Stimulated activated CD4-positive, alpha-beta T cell treated with anti-CD3 and anti-CD28 coated beads, Interleukin-12 subunit alpha, Interleukin-12 subunit beta, amount 100 ng/mL, for 24 hours (primary cell): Measurements from ENCODE around the gene GFI1B.
"Not testable (repeated sequence)": the region's sequence is repeated elsewhere in the genome, so short reads cannot be mapped to it uniquely, and the experiment has no call there.

Source experiments
- DNase-seq, 2 experiments: peaks; one replicate each; pipeline ENCODE4 v3.0.0-alpha.2; 2020; ENCODE audit warnings: low read depth in 2 of 2

GFI1B gene

DNA sequence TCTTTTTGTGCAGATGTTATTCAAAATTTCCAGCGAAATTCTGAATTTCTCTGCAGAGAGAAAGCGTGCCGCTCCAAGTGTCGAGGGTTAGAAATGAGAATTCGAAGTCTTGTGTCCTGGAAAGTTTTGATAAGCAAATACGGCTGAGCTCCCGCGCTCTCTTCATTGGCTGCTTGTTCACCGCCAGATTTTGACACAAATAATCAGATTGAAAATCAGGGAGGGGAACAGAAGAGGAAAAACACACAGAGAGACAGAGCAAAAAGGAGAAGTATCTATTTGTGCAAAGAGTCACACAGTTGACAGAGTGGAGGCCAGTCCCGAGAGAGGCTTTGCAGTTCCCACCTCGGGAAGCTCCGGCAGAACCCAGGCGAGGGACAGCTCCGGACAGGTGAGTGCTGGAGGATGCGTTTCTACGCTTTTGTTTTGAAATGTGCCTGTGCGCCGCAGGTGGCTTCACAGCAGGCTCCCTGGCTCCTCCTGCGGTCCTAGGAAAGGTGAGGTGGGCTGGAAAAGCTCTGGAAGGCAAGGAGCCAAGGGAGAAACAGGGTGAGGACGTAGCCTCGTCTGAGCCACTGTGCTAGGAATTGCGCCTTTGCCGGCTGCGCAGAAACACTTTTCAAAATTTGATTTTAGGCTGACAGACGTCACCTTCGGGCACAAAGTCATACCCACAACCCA, at the start of gene GFI1B:
Gene GFI1B, plus strand, starts transcription at position 244 of the 681 bp plus-strand sequence. CDS start 7,985 bp downstream, outside the sequence.
- DNase-seq, result no peak

DNA sequence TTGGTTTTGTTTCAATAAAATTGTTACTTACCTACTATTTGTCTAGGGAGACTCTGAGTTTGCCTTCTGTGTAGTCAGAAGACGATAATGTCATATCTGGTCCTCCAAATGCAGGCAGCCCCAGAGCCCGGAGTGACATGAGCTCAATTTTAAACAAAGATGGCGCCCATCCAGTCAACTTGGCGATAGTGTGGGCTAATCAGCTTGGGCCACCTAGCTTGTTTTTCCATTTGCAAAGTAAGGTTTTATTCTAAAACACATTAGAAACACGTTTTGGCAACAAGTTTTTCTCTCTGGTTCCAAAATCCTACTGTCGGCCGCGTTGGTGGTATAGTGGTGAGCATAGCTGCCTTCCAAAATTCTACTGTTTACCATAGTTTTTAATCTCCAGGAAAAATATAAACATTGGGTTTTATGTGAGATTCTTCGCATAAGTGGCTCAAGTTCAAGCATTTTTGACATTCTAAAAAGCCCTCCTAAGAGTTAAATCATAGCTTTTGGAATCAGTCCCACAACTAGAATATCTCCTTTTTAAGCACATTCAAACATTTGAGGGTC, 47.2 kb upstream of the GFI1B start:
- DNase-seq, result no peak

DNA sequence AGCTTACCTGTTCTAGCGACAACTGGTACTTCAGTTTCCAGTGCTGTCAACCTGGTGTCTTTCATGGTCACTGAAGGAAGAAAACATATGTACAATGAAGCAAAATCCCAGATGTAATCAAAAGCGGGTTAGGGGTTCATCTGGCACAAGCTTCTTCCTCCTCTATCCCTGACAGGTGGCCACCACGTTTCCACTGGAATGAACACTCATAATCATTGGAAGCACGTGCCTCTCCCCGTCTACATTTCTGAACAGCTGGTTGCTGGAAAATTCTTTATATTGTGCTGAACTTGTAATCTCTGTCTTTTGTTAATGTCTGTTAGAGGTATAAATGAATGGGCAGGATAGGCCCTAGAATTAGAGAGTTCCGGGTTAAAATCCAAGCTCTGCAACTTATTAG, 43.5 kb upstream of the GFI1B start:
- no peak for DNase-seq

DNA sequence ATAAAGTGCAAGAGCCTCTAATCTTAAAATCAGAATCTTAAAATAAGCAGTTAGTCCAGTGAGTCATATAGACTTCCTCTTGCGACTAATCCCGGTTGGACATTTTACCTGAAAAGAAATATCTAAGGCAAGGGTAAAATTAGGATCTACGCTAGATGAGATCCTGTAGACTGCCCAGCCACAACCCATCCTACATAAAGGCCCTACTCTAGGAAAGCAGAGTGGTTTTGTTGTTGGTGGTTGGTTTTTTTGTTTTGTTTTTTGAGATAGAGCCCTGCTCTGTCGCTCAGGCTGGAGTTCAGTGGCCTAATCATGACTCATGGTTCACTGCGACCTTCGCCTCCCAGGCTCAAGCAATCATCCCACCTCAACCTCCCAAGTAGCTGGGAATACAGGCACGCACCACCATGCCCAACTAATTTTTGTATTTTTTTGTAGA, 41.0 kb upstream of the GFI1B start:
- no peak for DNase-seq

DNA sequence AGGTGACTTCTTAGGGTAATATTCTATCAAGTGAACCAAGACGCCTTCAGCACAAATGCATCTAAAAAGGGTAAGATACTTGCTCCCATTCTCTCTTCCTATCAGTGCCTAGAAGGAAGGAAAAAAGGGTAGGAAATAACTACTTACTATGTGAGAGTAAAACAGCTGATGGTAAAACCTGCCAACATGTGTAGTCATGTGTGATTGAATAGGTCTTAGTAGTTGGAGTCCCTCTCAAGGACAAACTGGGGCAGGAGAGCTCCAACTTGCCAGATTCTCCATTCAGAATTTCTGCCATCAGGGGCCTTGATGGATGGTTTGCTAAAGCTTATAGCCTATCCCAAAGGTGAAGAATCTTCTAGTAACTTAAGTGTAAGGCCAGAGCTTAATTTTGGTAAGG, 39.3 kb upstream of the GFI1B start:
- DNase-seq, result no peak

DNA sequence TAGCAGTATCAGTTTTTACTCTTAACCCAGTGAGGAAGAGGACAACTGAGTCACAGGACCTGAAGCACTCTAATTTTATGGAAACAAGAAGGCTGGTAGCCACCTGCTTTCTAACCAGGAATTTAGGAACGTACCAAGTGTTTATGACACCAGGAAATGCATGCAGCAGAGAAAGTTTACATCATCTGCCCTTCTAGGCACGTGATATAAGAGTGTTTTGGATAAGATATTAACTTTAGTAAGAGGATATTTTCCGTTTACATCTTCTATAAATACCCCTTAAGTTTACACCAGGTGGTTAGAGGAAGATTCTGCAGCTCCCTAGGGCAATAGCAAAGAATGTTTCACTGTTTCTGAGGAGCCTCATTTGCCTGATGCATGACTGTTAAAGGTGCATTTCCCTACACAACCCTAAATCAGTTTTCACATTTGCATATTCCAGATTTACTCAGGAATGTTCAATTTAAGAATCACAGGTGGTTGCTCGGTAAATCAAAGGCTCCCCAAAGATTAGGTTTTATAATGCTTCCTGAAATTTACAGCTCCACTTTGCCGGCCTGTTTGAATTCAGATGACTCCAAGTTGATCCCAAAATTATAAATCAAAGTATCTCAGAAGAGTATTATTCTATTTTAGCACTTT, 35.8 kb upstream of the GFI1B start:
- DNase-seq, result no peak

DNA sequence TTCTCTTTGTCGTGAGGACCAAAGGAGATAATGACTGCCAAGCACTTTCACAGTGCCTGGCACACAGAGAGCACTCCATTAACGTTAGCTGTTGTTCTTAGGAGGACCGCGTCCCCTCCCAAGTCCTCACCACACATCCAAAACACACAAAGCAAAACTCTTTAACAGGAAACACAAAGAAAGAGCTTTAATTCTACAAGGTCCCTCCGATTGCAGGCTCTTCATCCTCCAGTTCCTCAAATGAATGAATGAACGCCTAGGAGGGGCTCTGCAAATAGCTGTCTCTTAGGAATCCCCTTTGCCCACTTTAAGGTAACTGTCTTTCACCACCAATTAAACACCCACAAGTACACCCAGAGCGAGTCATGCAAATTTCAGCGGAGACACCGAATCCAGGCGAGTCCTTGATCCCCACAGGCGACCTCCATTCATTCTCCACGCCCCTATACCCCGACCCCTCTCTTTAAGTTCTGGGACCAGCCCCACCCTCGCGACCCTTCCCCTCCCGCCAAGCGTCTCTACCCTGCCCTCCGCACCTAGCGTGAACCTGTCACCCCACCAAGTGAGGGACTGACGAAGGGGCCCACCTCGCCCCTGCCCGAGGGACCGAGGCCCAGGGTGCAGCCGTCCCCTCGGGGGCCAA, 34.7 kb upstream of the GFI1B start:
- no peak for DNase-seq

DNA sequence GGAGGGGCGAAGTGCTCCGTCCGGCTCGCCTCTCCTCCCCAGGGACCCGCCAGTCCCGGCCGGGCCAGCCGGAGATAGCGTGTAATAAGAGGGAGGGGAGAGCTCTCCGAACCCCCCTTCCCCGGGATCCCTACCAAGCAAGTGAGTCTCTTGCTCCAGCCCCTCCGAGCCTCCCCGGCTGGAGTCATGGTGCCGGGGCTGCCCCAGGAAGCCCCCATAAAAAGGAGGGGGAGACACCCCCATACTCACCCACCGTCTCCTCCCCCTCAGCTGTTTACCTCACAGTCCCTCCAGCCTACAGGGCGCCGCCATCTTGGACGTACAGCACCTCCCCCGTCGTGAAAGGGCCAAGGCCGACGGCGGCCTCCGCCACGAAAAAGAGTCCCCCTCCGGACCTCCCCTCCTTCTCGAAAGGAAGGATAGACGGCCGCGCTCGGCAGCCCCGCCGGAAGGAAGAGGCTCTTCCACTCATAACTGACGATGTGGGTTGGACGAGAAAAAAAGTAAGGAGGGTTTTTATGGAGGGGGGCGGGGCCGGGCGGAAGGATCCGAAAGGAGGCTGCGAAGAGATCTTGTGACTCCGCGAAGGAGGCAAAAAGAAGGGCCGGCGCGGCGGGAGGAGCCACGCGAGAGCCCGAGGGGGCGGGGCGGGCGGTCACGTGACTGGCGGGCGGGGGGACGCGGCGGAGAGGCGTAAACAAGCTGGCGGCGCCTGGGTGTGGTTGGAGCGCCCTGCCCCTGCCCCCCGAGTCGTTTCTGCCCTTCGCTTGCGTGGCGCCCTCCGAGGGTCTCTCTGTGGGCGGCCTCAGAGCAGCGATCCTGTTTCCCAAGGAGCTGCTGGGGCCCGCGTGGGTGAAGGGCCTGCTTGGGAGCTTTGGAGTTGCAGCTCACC, 34.0 kb upstream of the GFI1B start, which contains the start of gene TSC1:
Gene TSC1, minus strand, starts transcription at position 323 of the 892 bp plus-strand sequence. CDS start 15,744 bp downstream, outside the sequence.
- DNase-seq, result peak; percentile 96 to 97

DNA sequence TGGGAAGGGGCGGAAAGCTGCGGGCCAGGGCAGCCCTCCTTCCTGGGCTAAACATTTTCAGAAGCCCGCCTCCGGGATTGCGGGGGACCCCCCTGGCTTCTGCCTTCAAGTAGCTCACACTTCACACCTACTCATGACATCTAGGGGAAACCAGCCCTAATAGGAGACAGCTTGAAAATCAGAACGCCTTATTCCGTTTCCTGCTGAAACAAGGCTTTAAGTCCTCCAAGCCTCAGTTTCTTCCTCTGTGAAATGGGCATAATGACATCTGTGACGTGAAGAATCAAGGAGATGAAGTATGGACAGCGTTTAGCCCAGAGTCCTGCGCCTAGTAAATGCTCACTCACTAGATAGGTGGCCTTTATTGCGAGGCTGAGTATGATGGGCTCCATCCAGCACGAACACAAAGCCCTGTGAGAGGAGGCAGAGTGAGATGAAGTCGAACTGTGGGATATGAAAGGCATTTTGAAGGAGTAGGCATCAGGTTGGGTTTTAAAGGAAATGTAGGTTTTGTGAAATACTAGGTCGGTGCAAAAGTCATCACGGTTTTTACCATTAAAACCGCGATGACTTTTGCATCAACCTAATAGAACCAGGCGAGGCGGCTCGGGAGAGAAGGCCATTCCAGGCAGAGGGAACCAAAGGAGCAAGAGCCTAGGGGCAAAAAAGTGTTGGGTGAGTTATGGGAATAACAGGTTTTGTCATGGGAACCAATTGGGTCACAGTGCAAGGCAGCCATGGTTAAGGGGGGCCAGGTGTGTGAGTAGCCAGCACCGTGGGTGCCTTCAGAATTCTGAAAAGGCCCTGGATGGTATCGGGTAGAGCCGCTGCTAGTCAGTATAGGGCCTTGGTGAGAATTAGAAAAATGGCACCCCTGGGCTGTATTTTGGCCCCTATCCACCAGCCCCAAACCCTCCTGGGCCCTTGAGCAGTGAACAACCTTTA, 33.0 kb upstream of the GFI1B start:
- DNase-seq, result no peak

DNA sequence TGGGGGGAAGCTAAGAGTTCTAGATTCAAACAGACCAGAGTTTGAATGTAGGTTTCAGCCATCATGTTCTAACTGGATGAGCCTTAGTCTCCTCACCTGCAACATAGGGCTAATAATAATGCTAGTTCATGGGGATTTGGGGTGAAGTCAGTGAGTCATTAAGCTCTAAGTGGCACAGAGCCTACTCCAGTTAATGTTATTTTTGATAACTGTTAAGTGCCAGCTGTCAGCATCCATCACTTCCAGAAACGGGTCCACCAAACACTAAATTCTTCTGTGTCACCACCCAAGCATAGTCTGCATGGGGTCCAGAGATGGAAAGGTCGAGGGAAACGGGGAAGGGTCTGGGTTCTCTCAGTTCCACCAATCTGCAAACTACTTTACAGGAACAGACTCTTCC, 32.3 kb upstream of the GFI1B start:
- no peak for DNase-seq

DNA sequence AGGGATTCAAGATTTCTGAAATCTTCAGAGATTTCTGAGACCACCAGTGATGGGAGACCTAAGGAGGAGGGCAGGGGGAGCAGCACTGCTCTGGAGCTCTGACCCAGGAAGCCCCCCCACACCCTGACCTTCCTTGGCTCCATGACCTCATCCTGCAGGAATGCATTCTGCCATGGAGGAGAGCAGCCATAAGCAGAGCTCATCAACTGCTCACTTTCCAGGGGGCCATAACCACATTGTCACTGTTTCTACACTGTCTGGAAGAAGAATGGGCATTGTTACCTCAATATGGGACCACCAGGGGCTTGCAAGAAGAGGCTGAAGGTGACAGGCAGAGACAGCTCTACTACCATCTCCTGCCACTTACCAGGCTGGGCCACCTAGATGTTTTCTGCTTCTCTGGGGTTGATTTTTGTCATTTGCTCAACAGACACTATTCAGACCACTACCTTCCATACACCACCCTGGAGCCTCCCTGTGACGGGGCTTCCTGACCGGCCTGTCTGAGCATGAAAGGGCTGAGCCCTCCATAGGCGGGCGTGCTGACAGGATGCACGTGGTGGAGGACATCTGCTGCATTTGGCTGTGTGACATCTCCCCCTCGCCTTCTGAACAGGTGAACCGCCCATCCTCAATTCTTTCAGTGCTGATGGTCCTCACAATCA, 31.7 kb upstream of the GFI1B start:
- no peak for DNase-seq

DNA sequence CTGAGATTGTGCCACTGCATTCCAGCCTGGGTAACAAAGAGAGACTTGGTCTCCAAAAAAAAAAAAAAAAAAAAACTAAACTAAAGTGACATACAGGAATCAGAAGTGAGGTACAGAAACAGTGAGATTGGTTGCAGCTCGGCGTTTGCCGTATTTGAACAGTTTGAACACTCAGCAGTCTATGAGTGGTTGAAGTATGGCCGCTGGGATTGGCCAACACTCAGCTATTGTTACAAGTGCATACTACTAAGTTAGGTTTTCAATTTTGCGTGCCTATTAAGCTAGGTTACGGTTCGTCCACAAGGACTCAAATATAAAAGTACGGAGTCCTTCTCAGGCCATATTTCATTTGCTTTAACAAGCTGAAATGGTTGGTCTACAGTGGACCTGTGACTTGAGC, 30.7 kb upstream of the GFI1B start:
- DNase-seq, result no peak

DNA sequence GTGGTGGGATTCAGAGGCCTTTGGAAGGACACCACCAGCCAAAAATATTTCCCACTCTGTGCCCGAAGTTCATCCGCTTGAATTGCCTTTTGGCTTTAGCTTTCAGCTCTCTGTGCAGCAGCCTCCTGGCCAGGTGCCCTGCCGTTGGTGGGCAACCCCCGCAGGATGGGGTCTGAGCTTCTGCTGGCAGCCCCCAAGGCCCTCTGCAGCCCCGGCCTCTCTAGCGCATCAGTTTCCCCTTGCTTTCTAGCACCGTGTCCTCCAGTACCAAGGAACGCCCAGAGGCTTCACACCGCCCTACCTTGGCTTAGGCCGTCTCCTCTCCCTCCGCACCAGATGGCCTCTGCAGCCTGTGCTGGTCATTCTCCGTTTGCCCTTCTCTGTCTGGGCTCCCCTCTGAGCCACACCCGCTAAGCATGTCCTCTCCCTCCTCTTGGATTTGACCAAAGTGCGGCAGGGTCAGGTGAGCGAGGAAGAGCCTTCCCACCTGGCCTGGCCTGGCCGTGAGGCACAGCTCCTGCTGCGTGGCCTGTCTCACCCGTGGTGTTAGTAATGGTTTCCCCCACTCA, 29.9 kb upstream of the GFI1B start:
- DNase-seq, result no peak

DNA sequence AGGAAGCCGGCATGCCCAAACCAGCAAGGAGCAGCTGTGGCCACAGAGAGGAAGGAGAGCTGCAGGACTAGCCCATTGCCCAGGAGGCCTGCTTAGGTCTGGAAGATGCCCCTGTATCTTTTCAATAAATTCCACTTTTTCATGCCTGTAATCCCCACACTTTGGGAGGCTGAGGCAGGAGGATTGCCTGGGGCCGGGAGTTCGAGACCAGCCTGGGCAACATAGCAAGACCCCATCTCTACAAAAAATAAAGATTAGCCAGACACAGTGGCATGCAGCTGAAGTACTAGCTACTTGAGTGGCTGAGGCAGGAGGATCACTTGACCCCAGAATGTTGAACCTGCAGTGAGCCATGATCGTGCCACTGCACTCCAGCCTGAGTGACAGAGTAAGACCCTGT, 28.8 kb upstream of the GFI1B start:
- no peak for DNase-seq

DNA sequence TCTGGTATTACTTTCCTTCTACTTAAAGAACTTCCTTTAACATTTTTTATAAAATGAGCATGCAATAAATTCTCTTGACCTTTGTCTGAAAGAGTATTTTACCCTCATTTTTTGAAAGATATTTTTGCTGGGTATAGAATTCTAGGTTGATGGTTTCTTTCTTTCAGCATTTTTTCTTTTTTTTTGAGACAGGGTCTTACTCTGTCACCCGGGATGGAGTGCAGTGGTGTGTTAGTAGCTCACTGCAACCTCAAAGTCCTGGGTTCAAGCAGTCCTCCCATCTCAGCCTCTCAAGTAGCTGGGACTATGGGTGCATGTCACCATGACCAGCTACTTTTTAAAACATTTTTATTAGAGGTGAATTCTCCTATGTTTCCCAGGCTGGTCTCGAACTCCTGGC, 23.4 kb upstream of the GFI1B start:
- DNase-seq, result no peak

DNA sequence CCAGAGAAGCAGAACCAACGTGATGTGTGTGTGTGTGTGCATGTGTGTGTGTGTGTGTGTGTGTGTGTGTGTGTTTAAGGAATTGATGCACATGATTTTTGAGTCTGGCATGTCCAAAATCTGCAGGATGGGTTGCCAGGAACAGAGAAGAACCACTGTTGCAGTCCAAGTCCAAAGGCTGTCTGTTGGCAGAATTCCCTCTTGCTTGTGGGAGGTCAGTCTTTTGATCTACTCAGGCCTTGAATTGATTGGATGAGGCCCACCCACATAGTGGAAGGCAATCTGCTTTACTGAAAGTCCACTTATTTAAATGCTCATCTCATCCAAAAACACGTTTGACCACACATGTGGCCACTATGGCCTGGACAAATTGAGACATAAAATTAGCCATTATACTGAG, 22.7 kb upstream of the GFI1B start:
- no peak for DNase-seq

DNA sequence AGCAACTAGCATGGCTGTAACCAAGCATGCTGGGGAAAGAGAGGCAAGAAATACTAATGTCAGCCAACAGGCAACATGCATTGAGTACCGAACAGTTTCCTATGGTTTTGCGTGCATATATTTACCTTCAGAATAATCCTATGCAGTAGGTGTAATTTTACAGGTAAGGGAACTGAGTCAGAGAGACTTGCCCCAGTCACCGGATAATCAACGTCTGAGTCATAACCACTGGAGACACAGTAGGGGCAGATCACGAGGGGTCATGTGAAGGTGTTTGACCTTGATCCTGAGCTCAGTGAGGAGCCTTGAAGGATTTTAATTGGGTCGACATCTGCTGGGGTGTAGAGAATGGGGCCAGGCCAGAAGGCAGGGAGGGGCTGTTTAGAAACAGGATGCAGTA, 20.7 kb upstream of the GFI1B start:
- no peak for DNase-seq

DNA sequence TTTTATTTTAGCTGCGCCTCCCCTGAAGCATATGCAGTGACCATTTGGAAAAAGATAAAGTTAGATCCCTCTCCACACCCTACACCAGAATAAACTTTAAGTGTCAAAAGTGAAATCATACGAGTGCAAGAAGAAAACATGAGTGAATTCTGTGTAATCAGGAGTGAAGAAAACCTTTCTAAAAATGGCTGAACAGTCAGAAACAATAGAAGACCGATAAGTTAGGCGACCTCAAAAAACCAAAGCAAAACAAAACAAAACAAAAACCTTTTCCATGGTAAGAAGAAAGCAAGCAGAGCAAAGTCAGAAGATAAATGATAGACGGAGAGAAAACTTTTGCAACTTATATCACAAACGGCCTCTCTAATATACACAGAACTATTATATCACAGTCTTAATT, 17.5 kb upstream of the GFI1B start:
- no peak for DNase-seq

DNA sequence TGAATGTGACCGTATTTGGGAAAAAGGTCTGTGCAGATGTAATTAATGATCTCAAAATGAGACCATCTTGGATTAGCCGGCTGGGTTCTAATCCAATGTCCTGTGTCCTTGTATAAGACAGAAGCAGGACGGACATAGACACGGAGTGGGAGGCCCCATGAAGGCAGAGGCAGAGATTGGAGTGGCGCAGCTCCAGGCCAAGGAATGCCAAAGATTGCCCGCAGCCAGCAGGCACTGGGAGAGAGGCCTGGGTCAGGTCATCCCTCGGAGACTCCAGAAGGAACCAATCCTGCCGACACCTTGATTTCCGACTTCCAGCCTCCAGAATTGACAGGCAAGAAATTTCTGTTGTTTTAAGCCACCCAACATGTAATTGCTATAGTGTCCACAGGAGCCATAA, 13.0 kb upstream of the GFI1B start:
- no peak for DNase-seq

DNA sequence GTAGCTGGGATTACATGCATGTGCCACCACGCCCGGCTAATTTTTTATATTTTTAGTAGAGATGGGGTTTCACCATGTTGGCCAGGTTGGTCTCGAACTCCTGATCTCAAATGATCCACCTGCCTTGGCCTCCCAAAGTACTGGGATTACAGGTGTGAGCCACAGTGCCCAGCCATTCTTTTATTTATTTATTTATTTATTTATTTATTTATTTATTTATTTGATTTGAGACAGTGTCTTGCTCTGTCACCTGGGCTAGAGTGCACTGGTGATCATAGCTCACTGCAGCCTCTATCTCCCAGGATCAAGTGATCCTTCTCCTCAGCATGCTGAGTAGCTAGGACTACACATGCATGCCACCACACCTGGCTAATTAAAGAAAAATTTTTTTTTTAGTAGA, 10.6 kb upstream of the GFI1B start:
- not testable (repeated sequence) for DNase-seq
